Endothelial cell of umbilical vein (primary cell): Measurements from ENCODE around the gene ABTB2. TPM values are rescaled to one million over a fixed set of nuclear protein-coding genes. Genes with fewer than 3 reads are reported as not detected.
"Not testable (repeated sequence)": the region's sequence is repeated elsewhere in the genome, so short reads cannot be mapped to it uniquely, and the experiment has no call there.

Experiments used
- BruUV-seq: library from RNA; stranded (reverse); fragments of 400-500 nt; replicated peaks from 2 replicates; lab custom pipeline; 2021; lab: Mats Ljungman, UMichigan
- CTCF ChIA-PET: fragments of 300-600, 350-600 bp; sonication (Branson Sonifier 250); formaldehyde crosslinking; loops from one replicate; lab custom pipeline; 2021; ENCODE audit warnings: antibody characterized with exemption, inconsistent platforms; lab: Charles Lee
- POLR2A ChIA-PET: fragments of 300-600, 350-600 bp; sonication (Branson Sonifier 250); formaldehyde crosslinking; loops from one replicate; lab custom pipeline; 2021; ENCODE audit warnings: antibody characterized with exemption, inconsistent platforms; lab: Charles Lee
- DNase-seq: peaks from one replicate; pipeline ENCODE4 v3.0.0-alpha.2; 2011; ENCODE audit warnings: low read depth, low spot score
- FAIRE-seq: peaks from 2 replicates; lab custom pipeline; 2011; peaks lifted over from hg19 to GRCh38; lab: Jason Lieb, UNC
- H2AFZ ChIP-seq: 2 replicates; pipeline ENCODE4 v1.6.0; 2012; ENCODE audit warnings: low read depth, low read length, control low read depth, inconsistent platforms
- H3K27ac ChIP-seq: 2 replicates; pipeline ENCODE4 v1.5.1; 2011; ENCODE audit warnings: low read depth, mild to moderate bottlenecking, control low read depth, low read length, moderate library complexity; ENCODE audit not compliant: insufficient read depth
- H3K27me3 ChIP-seq, 2 experiments: 2 replicates each; pipeline versions ENCODE4 v1.6.0 to v1.6.1; 2011; ENCODE audit warnings: low read length in 2 of 2, mixed read lengths in 1 of 2; ENCODE audit not compliant: control insufficient read depth in 2 of 2, insufficient read depth in 2 of 2
- H3K36me3 ChIP-seq, 2 experiments: 2 replicates in 1 of 2; 3 replicates in 1 of 2; pipeline ENCODE4 v1.5.1; 2011; ENCODE audit warnings: low read length in 2 of 2, mild to moderate bottlenecking in 1 of 2, moderate library complexity in 1 of 2; ENCODE audit not compliant: control insufficient read depth in 2 of 2, insufficient read depth in 2 of 2; ENCODE audit errors: extremely low read depth in 1 of 2
- H3K4me1 ChIP-seq: 3 replicates; pipeline ENCODE4 v1.5.1; 2011; ENCODE audit warnings: mild to moderate bottlenecking, low read length; ENCODE audit not compliant: control insufficient read depth, insufficient read depth; ENCODE audit errors: extremely low read depth
- H3K4me2 ChIP-seq: 2 replicates; pipeline ENCODE4 v1.6.1; 2011; ENCODE audit warnings: low read length, control low read depth, mixed read lengths; ENCODE audit not compliant: insufficient read depth
- H3K4me3 ChIP-seq, 3 experiments: fragments of 200-600 bp in 1 of 3; sonication (generic), shearing (Covaris generic) in 1 of 3; replicated peaks in 1 of 3; 2 replicates each; pipeline ENCODE4 v1.5.1; 2011 to 2016; ENCODE audit warnings: control low read depth in 3 of 3, low read length in 3 of 3, mild to moderate bottlenecking in 2 of 3, inconsistent platforms in 1 of 3, low read depth in 1 of 3, moderate library complexity in 1 of 3; ENCODE audit not compliant: insufficient read depth in 1 of 3
- H3K79me2 ChIP-seq: 2 replicates; pipeline ENCODE4 v1.6.0; 2012; ENCODE audit warnings: low read length, inconsistent platforms; ENCODE audit not compliant: control insufficient read depth, insufficient read depth
- H3K9ac ChIP-seq: replicated peaks from 2 replicates; pipeline ENCODE3; 2011; ENCODE audit warnings: low read length, control low read depth; ENCODE audit not compliant: insufficient read depth; ENCODE audit errors: extremely low read depth
- H3K9me1 ChIP-seq: replicated peaks from 3 replicates; pipeline ENCODE4 v1.6.0; 2011; ENCODE audit warnings: mild to moderate bottlenecking, low read length; ENCODE audit not compliant: control insufficient read depth, insufficient read depth; ENCODE audit errors: extremely low read depth
- H3K9me3 ChIP-seq: replicated peaks from 2 replicates; pipeline ENCODE4 v1.5.1; 2012; ENCODE audit warnings: low read length, inconsistent platforms; ENCODE audit not compliant: control insufficient read depth, insufficient read depth
- H4K20me1 ChIP-seq: replicated peaks from 2 replicates; pipeline ENCODE3; 2011; ENCODE audit warnings: mild to moderate bottlenecking, low read length; ENCODE audit not compliant: control insufficient read depth, insufficient read depth; ENCODE audit errors: extremely low read depth
- EZH2 ChIP-seq: IDR thresholded peaks from 2 replicates; pipeline ENCODE4 v1.6.1; 2012; ENCODE audit warnings: borderline replicate concordance, low read depth, mild to moderate bottlenecking, moderate library complexity, low read length, inconsistent platforms; ENCODE audit not compliant: severe bottlenecking
- FOS ChIP-seq: IDR thresholded peaks from 2 replicates; pipeline ENCODE4 v1.6.1; 2011; ENCODE audit warnings: mild to moderate bottlenecking, low read length, moderate library complexity, borderline replicate concordance; ENCODE audit not compliant: insufficient read depth
- GATA2 ChIP-seq: IDR thresholded peaks from 2 replicates; pipeline ENCODE4 v1.7.0; 2011; ENCODE audit warnings: low read depth, mild to moderate bottlenecking, moderate library complexity, mixed read lengths, low read length; ENCODE audit not compliant: insufficient read length, insufficient read depth
- JUN ChIP-seq: IDR thresholded peaks from 2 replicates; pipeline ENCODE4 v1.6.1; 2011; ENCODE audit warnings: borderline replicate concordance, low read depth; ENCODE audit not compliant: insufficient read length, insufficient read depth
- MAX ChIP-seq: IDR thresholded peaks from 2 replicates; pipeline ENCODE4 v1.6.1; 2011; ENCODE audit not compliant: insufficient read depth, insufficient read length
- MYC ChIP-seq: IDR thresholded peaks from one replicate; pipeline ENCODE4 v1.6.1; 2011; ENCODE audit warnings: mild to moderate bottlenecking, low read depth, low read length
- POLR2A ChIP-seq: IDR thresholded peaks from 2 replicates; pipeline ENCODE4 v1.6.1; 2012; ENCODE audit warnings: low read depth, mild to moderate bottlenecking, control low read depth, low read length
- POLR2AphosphoS5 ChIP-seq: IDR thresholded peaks from 2 replicates; pipeline ENCODE4 v1.6.1; 2012; ENCODE audit warnings: low read depth, mild to moderate bottlenecking, control low read depth, low read length, moderate library complexity; ENCODE audit not compliant: insufficient read depth
- dilution Hi-C: fragments of 300-500 bp; cut with MboI; formaldehyde crosslinking; loops from one replicate; pipeline ENCODE4 v1.15.0; 2019; ENCODE audit warnings: low sequenced_read_pairs; ENCODE audit not compliant: extremely low pct_ligation_motif_present
- intact Hi-C: fragments of 100-400 bp; cut with micrococcal nuclease; formaldehyde crosslinking; loops from one replicate; pipeline ENCODE4 v1.10.0; 2022
- polyA plus RNA-seq, 4 experiments: library from polyadenylated mRNA; depleted of rRNA in 3 of 4; stranded (reverse) in 3 of 4; unstranded in 1 of 4; fragments of >200 nt; gene quantifications; 2 replicates each; pipeline versions ENCODE4 v1.2.1 to v1.2.3, GENCODE V29; 2011 to 2012; ENCODE audit warnings: missing spikeins in 1 of 4
- total RNA-seq: library from RNA; stranded (reverse); gene quantifications from 2 replicates; pipeline ENCODE4 v1.2.3, GENCODE V29; 2021
- TF ChIP-seq, protein P1 (sequence below), 2 donors: IDR thresholded peaks; 1 replicate in 1 of 2; 2 replicates in 1 of 2; pipeline ENCODE4 v1.5.1; 2011; ENCODE audit warnings: low read length in 2 of 2, mild to moderate bottlenecking in 2 of 2, moderate library complexity in 2 of 2, control low read depth in 1 of 2, inconsistent platforms in 1 of 2, low read depth in 1 of 2; ENCODE audit not compliant: insufficient read depth in 1 of 2; ENCODE audit errors: extremely low read depth in 1 of 2

The ABTB2 gene
- total and polyA plus RNA-seq, 2 donors (not counting 3 experiments of a cell fraction or from before 2014, with no cell fraction given): 0.11 to 0.14 TPM

DNA sequence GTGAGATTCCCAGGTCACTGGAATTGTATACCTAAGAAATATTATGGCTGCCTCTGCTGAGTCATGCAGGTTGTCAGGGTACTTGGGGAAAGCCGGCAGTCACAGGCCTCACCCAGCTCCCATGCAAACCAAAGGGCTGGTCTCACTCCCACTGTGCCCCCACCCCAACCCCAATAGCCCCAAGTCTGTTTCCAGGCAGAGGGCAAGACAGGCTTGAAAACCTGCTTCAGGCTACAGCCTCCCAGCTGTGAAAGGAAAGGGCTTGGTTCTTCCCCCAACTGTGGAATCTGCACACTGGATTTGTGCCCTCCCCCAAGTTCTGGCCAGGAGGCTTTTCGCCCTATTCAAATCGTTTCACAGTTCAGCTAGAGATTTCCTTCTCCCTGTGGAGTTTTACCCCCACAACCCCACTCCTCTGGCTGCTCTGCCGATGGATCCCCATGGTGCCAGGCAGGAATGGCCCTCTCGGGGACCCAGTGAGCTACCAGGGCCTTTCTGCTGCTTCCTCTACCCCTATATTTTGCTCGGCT, 37.0 kb upstream of the ABTB2 start:
- POLR2A ChIA-PET: no interaction called here
- dilution Hi-C loops (no loop called here), intact Hi-C loops (no loop called here)
- no peaks in the 10 kb centered on the region for H3K4me1 ChIP-seq
- DNase-seq (no peak), FAIRE-seq (no peak)
- H3K27me3 ChIP-seq: peaks cover 0 to 3% of the 10 kb centered on the region in 2 experiments
- BruUV-seq: no TSS peak
- H3K9me1 ChIP-seq: no peaks in the 10 kb centered on the region
- no peak overlapping the region for H3K9ac ChIP-seq
- H3K27ac ChIP-seq: no peak overlapping the region
- no peak overlapping the region for H3K4me2 ChIP-seq
- no peak overlapping the region for H2AFZ ChIP-seq
- H3K9me3 ChIP-seq: no peaks in the 10 kb centered on the region
- H4K20me1 ChIP-seq: no peaks in the 10 kb centered on the region
- TF ChIP-seq JUN: no peak
- no peak for TF ChIP-seq POLR2AphosphoS5
- no peak for TF ChIP-seq GATA2
- TF ChIP-seq MYC: no peak
- TF ChIP-seq POLR2A: no peak
- H3K4me3 ChIP-seq: no peak overlapping the region
- H3K79me2 ChIP-seq: no peaks in the 10 kb centered on the region
- CTCF ChIA-PET: interaction anchor here (1.3 to 1.4 kb wide), 3 partner anchors 9 to 12 kb away, joined by 3 to 4 read pairs (median 3); no protein-coding TSS in a partner anchor
- H3K36me3 ChIP-seq: no peaks in the 10 kb centered on the region

DNA sequence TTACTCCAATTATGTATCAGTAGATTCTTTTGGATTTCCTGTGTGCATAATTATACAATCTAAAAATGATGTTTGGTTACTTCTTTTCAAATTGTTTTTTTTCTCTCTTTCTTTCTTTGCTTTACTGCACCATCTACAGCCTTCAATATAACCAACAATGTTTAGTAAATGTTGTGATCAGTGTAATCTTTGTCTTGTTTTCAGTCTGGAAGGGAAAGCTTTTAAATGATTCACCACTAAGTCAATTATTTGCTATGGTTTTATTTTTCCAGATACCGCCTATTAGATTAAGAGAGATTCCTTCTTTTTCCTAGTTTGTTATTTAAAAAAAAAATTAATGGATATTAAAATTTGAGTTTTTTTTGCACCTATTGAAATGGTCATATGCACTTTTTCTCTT, 29.8 kb upstream of the ABTB2 start:
- Histone ChIP-seq H4K20me1 (no peaks in the 10 kb centered on the region), H3K27ac (no peak overlapping the region), H3K9me1 (no peaks in the 10 kb centered on the region), H3K9me3 (no peaks in the 10 kb centered on the region), H3K4me3 (no peak overlapping the region), H3K36me3 (no peaks in the 10 kb centered on the region), H2AFZ (no peak overlapping the region), H3K9ac (no peak overlapping the region), H3K79me2 (no peaks in the 10 kb centered on the region), H3K4me2 (no peak overlapping the region), H3K27me3 (peaks cover 0 to 3% of the 10 kb centered on the region in 2 experiments), H3K4me1 (no peaks in the 10 kb centered on the region)
- dilution Hi-C loops (no loop called here), intact Hi-C loops (no loop called here)
- BruUV-seq: no TSS peak
- POLR2A ChIA-PET: no interaction called here
- FAIRE-seq: no peak
- DNase-seq: no peak
- CTCF ChIA-PET: interaction anchor here (0.8 kb wide), 1 partner anchor 558 kb away, joined by 3 read pairs; no protein-coding TSS in a partner anchor
- no peak for TF ChIP-seq EZH2
- TF ChIP-seq JUN: no peak
- no peak for TF ChIP-seq GATA2
- TF ChIP-seq, protein P1, sequence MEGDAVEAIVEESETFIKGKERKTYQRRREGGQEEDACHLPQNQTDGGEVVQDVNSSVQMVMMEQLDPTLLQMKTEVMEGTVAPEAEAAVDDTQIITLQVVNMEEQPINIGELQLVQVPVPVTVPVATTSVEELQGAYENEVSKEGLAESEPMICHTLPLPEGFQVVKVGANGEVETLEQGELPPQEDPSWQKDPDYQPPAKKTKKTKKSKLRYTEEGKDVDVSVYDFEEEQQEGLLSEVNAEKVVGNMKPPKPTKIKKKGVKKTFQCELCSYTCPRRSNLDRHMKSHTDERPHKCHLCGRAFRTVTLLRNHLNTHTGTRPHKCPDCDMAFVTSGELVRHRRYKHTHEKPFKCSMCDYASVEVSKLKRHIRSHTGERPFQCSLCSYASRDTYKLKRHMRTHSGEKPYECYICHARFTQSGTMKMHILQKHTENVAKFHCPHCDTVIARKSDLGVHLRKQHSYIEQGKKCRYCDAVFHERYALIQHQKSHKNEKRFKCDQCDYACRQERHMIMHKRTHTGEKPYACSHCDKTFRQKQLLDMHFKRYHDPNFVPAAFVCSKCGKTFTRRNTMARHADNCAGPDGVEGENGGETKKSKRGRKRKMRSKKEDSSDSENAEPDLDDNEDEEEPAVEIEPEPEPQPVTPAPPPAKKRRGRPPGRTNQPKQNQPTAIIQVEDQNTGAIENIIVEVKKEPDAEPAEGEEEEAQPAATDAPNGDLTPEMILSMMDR (IDR thresholded peaks at IDR 0.05; ENCODE audit: extremely low read depth in 1 of 2, insufficient read depth in 1 of 2, low read depth in 1 of 2, low read length in 2 of 2): no peak
- no peak for TF ChIP-seq MYC
- no peak for TF ChIP-seq POLR2AphosphoS5
- no peak for TF ChIP-seq POLR2A
- no peak for TF ChIP-seq FOS
- no peak for TF ChIP-seq MAX

DNA sequence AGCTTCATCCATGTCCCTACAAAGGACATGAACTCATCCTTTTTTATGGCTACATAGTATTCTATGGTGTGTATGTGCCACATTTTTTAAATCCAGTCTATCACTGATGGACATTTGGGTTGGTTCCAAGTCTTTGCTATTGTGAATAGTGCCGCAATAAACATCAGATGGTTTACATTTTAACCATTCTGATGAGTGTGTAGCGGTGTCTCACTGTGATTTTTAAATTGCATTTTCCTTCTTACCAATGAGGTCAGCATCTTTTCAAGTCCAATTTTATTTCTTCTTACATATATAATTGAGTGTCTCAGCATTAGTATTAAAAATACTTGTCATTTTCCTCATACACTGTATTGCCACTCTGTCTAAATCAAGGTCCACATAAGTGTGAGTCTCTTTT, 28.5 kb upstream of the ABTB2 start:
- H3K4me1 ChIP-seq, POLR2A ChIA-PET, H3K9me1 ChIP-seq, BruUV-seq, H2AFZ ChIP-seq, H3K4me3 ChIP-seq, H3K9me3 ChIP-seq, H3K36me3 ChIP-seq, H3K27me3 ChIP-seq, FAIRE-seq, intact Hi-C loops, H3K27ac ChIP-seq, DNase-seq, dilution Hi-C loops, H3K4me2 ChIP-seq, H3K79me2 ChIP-seq, H4K20me1 ChIP-seq, H3K9ac ChIP-seq: not testable (repeated sequence)
- CTCF ChIA-PET: interaction anchor here (1.3 kb wide), 1 partner anchor 9 kb away, joined by 3 read pairs; no protein-coding TSS in a partner anchor
